Stimulated activated CD4-positive, alpha-beta T cell treated with anti-CD3 and anti-CD28 coated beads, Interleukin-4, amount 100 ng/mL, for 48 hours (primary cell): ENCODE data around the gene SSTR1.
"Not testable (repeated sequence)": the region's sequence is repeated elsewhere in the genome, so short reads cannot be mapped to it uniquely, and the experiment has no call there.

Source experiments
- DNase-seq, 2 donors: peaks; one replicate each; pipeline ENCODE4 v3.0.0-alpha.2; 2020; ENCODE audit warnings: low read depth in 2 of 2

SSTR1 gene, protein sequence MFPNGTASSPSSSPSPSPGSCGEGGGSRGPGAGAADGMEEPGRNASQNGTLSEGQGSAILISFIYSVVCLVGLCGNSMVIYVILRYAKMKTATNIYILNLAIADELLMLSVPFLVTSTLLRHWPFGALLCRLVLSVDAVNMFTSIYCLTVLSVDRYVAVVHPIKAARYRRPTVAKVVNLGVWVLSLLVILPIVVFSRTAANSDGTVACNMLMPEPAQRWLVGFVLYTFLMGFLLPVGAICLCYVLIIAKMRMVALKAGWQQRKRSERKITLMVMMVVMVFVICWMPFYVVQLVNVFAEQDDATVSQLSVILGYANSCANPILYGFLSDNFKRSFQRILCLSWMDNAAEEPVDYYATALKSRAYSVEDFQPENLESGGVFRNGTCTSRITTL

DNA sequence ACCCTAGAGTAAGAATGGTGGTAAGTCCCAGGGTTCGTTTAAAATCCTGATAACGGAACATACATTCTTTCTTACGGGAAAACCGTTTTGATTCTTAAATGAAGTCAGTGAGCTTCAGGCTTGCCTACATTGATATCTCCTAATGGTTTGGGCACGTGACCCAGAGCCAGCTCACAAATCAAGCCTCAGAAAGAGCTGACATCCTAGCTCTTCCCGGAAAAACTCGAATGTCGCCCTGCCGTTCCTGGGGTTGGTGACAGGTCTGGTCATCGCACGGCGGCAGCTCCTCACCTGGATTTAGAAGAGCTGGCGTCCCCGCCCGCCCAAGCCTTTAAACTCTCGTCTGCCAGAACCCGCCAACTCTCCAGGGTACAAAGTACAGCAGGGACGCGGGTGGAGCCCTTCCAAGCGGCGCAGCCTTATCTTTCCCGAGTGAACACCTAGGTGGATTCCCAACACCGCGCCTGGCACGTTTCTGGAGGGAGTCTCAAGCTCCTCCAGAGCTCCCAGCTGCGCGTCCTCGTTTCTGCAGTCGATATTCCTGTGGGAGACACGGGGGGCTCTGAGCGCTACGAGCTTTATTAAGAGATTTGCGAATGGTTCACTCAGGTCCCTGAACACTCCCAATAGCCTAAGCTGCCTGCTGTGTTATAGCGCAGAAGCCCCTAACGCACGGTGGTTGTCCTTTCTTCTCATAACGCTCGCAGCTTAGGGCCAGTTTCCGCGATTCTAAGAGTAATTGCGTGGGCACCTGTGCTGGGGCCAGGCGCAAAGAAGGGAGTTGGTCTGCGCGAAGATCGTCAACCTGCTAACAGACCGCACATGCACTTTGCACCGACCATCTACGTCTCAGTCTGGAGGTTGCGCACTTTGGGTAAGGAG is at the start of gene SSTR1:
Gene SSTR1, plus strand, starts transcription at position 169 of the 882 bp plus-strand sequence. CDS start 1,486 bp downstream, outside the sequence.
- DNase-seq, result no peak

DNA sequence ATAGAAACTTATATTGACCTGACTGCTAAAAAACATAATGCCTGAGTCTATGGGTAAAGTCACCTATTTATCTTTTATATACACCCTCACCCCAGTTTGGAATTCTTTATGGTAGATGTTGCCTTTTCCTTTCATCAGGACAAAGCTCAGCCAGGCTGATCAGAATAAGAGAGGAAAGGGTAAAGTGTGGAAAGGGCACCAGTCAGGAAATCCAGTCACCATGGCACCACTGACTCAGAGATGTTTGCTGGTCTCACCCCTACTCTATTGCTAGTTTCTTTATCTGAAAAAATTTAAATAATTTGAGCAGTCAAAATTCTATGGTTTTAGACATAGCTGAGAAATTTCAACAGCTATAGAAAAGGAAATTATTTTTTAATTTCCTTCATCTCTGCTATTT is 49.2 kb upstream of the SSTR1 start:
- no peak for DNase-seq

DNA sequence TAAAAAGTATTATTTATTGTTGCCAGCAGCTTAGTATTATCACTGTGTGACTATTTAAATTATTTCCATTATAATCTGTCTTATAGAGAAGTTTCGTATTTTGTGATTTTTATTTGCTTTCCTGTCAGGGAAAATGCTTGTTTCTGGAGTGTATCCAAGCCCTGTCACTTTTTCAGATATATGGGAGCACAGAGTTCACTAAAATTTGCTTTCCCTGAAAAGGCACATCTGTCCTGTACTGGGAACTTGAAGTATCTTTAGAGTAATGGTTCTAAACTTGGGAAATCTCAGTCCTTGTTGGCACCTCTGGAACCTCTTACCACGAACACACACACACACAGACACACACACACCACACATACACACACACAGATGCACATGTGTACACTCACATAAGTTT is 39.3 kb upstream of the SSTR1 start:
- no peak for DNase-seq

DNA sequence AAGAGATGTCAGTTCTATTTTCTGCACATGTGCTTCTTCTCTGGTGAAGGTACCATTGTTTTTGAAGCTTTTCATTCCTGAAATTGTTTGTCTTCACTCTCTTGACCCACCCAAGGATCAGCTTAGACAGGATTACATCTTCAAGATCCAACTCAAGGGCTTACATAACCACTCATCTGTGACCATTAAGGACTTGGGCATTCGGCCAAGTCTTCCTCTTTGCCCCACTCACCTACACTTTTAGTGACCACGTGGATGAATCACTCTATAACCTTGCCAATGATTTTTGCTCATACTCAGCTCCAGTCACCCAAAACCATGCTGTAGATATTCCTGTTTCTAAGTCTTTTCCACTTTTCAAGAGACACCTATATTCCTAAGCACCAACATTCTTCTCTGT is 36.5 kb upstream of the SSTR1 start:
- no peak for DNase-seq

DNA sequence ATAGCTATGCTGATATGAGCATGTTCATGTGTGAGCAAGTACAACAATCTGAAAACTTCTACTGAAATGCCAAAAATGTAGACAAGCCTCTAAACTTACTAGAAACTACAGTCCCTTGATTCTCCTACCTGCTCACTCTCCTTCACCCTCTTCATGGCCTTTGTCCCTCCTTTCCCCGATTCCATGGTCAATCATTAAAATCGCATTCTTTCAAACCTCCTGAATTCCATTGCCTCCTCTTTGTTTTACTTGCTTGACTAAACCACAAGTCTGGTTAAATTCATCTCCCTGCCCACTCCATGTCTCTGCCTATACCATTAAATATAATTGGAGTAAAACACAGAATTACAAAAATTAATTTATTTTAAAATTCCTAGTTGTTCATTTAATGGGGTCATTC is 33.0 kb upstream of the SSTR1 start:
- no peak for DNase-seq

DNA sequence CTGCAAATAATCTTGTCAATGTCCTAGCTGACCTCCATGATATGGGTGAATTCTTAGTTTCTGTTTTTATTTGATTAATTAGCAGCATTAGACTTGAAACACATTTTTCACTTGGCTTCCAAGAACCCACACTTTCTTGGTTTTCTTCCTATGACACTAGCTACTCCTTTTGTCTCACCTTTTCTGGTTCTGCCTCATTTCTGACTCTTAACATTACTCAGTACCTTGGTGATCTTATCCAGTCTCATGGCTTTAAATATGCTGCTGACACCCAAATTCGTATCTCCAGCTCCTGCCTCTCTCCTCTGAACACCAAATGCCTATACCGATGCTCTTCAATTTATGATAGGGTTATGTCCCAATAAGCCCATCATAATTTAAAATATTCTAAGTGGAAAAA is 32.0 kb upstream of the SSTR1 start:
- DNase-seq, result no peak

DNA sequence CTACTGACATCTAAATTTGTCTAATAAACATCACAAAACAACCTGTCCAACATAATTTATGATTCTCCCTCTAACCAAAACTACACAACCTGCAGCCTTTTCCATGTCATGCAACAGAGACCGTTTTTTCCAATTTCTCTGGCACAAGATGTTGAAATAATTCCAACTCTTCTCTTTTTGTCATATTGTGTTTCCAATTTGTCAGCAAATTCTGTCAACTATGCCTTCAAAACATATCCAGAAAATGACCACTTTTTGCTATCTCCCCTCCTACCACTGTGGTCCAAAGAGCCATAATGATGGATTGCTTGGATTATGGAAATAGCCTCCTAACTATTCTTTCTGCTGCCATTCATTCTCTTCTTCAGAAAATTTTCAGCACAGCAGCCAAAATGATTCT is 31.3 kb upstream of the SSTR1 start:
- no peak for DNase-seq

DNA sequence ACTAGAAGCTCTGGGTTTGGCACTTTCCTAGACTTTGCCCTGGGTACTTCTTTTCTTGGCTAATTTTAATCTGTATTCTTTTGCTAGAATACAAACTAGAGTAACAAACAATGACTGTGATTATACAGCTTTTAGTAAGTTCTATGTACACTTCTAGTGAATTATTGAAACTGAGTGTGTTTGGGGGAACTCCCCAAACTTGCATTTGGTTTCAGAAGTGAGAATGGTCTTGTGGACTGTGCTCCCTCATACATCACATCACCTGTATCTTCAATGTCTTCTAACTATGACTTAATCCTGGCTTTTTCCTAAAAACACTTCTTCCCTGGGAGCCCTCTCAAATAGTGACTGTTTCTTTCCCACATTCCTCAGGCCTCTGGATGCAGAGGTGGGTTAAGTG is 23.6 kb upstream of the SSTR1 start:
- DNase-seq, result no peak

DNA sequence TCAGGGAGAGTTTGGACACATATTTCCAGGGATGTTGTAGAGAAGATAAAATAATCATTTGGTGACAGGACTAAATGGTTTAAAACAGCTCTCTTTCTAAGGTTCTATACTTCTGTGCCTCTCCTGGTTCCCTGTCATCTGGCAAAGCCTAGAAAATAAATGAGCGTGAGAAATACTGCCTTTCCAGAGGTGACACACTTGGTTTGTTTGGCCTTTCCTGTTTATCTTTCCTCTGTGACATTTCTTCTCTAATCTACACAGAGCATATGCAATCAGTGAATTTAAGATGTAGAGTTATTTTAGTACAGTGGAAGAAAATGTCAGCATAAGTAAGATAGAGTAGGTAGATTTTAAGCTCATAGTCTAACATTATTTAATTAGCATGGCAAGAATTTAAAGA is 22.0 kb upstream of the SSTR1 start:
- DNase-seq, result no peak

DNA sequence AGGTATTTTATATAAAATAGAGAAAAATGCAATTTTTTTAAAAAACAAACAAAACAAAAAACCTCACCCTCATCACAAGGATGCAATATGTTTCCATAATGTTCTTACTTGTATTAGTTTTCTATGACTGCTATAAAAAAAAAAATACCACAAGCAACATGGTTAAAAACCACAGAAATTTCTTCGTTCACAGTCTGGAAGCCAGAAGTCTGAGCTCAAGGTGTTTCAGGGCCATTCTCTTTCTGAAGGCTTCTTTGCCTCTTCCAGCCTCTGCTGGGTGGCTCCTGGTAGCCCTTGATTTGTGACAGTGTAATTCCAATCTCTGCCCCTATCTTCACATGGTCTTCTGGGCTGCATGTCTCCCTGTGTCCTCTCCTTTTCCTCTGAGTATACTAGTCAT is 21.5 kb upstream of the SSTR1 start:
- no peak for DNase-seq

DNA sequence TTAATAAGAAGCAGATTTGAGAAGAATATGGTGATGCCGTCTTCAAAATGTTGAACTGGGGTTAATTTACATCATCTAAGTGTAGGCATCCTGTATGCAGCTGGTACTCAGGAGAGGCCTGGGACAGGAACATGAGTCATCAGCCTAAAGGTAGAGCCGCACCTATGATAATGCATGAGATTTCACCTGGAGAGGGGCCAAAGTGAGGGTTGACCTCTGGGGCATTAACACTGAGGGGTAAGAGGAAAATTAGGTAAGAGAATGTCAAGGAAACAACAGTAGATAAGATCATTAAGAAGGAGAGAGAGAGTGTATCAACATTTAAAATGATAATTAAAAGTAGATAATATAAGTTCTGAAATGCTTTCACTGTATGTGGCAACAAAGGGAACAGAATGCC is 20.2 kb upstream of the SSTR1 start:
- DNase-seq, result no peak

DNA sequence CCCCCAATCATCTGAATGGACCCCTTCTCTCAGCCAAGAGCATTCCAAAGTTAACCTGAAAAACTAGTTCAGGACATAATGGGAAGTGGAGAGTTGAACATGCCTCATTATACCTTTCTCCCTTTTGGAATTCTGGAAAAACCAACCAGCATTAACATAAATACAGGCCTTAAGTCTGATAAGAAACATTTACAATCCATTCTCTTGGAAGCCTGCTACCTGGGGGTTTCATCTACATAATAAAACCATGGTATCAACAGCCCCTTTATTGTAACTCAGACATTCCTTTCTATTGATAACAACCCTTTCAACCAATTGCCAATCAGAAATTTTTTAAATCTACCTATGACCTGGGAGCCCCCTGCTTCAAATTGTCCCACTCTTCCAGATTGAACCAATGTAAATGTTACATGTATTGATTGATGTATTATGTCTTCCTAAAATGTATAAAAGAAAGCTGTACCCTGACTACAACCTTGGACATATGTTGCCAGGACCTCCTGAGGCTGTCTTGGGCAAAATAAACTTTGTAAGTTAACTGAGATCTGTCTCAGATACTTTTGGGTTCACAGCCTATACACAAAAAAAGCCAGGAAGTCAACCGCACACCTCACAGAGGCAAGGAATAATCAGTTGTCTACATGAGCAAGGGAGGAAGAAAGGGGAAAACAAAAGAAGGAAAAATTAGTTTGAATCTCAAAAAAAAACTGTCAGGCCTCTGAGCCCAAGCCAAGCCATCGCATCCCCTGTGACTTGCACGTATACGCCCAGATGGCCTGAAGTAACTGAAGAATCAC is 17.6 kb upstream of the SSTR1 start:
- no peak for DNase-seq

DNA sequence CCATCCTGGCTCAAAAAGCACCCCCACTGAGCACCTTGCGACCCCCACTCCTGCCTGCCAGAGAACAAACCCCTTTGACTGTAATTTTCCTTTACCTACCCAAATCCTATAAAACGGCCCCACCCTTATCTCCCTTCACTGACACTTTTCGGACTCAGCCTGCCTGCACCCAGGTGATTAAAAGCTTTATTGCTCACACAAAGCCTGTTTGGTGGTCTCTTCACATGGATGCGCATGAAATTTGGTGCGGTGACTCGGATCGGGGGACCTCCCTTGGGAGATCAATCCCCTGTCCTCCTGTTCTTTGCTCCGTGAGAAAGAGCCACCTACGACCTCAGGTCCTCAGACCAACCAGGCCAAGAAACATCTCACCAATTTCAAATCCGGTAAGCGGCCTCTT is 16.9 kb upstream of the SSTR1 start:
- not testable (repeated sequence) for DNase-seq

DNA sequence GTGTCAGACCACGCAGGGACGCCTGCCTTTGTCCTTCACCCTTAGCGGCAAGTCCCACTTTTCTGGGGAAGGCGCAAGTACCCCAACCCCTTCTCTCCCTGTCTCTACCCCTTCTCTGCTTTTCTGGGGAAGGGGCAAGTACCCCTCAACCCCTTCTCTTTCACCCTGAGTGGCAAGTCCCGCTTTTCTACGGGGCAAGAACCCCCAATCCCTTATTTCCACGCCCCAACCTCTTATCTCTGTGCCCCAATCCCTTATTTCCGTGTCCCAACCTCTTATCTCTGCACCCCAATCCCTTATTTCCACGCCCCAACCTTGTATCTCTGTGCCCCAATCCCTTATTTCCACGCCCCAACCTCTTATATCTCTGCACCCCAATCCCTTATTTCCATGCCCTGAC is 16.2 kb upstream of the SSTR1 start:
- not testable (repeated sequence) for DNase-seq

DNA sequence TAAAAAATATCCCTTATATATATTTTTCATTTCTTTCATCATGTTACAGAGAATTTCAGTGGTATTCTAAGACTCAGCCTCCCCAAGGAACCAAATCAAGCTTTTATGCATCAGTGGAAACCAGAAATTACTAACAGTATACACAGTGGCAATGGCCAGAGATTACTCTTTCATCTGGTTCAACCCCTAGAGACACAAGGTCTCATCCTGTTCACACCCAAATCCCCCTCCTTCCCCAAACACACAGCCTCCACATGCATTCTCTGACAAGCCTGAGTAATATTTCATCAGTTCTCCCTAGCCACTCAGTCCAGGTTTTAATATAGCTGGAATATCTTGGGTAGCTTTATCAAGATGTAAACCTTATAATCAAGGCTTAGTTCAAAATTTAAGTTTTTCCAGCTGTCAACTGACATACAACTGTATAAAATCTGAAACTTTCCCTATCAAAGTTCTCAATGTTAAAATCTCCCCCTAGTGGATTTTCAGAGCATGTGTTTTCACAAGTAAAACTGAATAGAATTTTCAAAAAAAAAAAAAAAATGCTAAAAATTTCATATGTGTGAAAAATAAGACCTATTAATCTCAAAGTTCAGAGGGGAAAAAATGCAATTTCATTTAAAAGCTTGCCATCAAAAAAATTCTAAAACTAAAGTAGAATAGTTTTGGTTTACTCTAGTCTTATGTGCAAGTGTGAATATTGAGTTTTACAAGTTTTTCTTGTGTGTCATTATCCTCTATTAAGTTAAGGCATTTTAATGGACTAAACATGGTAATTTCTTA is 10.5 kb upstream of the SSTR1 start:
- DNase-seq, result no peak

DNA sequence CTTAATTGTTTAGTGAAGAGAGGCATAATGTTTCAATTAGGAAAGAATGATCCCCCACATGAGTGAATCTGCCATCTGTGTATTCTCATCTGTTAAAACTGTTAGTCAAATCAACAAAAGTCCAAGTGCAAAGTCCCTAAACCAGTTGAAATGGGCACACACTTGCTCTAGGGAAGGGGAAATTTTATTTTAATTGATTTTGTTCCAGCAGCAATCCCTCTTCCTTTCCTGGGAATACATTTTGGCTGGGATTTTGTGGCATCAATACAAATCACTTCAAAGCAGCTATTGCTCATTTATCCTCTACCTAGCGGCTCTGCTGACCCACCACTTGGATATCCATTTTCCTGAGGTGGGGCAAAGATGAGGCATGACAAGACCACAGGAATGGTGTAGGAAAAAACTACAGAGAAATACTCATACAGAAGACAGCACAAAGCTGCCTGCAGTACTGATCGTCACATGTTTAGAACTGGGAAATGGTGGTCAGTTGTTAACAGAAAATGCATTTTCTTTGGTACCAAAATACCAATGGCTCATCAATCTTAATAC is 9.8 kb upstream of the SSTR1 start:
- no peak for DNase-seq

DNA sequence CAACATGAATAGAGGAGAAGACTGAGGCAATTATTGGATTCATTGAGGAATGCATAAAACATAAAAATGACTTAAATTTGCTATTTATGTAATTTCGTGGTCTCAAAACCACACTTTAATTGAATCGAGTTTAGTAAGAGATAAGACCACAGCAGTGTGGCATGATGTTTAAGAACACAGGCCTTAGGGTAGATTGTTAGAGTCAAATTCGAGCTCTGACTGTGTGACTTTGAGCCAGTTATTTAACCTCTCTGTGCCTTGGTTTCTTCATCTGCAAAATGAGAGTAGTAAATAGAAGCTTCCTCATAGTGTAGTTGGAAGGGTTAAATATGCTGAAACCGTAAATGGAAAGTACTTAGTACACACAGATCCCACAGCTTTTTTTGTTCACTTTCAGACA is 9.3 kb upstream of the SSTR1 start:
- no peak for DNase-seq

DNA sequence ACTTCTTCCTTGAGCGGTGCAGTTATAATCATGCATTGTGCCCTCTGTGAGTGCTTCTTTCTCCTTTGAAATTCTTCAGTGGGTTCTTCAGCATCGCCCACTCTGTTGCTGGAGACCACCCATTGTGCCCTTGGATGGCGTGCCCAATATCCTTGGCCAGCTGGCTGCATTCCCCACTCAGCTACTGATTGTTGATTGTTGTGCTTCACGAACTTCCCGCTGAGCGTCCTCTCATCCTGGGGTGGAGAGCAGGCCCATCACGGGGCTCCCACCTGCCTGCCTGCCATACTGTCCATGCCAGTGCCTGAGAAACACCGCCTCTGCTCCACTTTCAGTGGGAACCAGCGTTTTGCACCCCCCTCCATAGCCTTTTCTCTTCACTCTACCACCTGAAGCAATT is 8.6 kb upstream of the SSTR1 start:
- no peak for DNase-seq

DNA sequence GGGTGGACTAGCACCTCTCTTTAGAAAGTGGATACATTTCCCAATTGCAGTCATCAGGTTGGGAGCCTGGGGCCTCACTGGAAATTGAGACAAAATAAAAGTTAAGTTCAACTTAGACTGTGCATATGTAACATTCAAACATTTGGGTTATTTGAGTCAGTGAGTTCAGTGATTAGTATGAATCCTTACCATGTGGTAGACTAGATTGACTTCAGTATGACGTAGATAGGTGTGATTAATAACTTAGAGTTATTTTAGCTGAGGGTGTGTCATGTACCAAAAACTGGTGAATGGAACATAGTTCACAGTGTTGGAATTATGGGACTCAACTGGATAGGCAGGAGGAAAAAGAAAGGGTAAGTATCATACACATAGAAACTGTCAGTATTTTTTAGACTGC is 8.0 kb upstream of the SSTR1 start:
- no peak for DNase-seq

DNA sequence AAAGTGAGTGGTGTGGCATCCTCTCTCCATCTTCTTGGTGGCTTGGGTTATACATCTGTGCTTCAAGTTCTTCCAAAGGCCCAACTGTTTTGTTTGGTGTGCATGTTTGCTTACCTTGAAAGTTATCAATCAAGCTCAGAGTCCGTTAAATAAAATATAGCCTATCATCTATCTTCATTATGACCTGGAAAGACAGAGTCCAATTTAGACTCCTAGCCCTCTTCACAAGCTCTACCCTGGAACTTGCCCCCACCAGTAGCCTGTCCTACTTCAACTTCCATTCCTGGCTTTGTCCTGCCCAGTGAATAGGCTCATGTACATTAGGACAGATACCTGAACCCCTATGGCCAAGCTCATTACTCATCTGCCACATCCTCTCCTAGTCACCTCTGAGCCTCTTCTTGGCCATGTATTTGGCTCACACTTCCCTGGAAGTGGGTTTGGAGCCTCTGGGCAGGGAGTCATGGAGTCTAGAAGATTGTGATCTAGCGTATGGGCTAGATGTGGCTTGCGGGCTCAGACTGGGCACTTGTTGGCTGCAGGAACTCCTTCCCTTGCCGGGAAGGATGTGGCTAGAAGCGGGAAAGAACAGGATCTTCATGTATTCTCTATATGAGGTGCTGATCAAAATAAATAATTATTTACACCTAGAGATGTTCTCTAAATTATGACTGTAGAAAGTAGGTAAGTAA is 6.4 kb upstream of the SSTR1 start:
- no peak for DNase-seq
